GM12891 (cell line): ENCODE results near the gene CBR4.

Experiments used
- POLR2A ChIP-seq: IDR thresholded peaks from 2 replicates; pipeline ENCODE4 v1.6.1; 2011; ENCODE audit warnings: low read depth, low read length, control low read depth
- POLR2AphosphoS5 ChIP-seq: IDR thresholded peaks from 2 replicates; pipeline ENCODE4 v1.6.1; 2011; ENCODE audit warnings: low read depth, low read length, control low read depth

DNA sequence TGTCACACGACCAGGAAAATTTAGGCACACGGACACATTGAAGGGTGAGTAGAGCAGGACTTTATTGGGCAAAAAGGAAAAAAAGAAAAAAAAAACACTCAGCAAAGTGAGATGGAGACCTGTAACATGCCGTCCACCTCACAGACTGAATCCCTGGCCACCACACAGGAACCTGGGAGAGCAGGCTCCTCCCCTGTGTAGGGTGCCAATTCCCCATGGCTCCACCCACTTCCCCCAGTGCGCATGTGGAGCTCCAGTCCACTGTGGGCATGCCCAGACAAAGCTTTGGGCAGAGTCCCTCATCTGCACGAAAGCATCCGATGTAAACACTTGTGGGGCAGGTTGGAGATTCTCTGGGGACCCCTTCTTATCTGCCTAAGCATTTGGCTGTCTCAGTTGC, 23.6 kb upstream of the CBR4 start:
- TF ChIP-seq POLR2AphosphoS5 = no peak
- TF ChIP-seq POLR2A = no peak
